Hippocampal formation (tissue), 2 donors: ENCODE measurements around the gene CD46.

Experiments
- DNase-seq, 2 donors: peaks; one replicate each; lab custom pipeline; 2025; lab: John Stamatoyannopoulos, UW

CD46 gene

DNA sequence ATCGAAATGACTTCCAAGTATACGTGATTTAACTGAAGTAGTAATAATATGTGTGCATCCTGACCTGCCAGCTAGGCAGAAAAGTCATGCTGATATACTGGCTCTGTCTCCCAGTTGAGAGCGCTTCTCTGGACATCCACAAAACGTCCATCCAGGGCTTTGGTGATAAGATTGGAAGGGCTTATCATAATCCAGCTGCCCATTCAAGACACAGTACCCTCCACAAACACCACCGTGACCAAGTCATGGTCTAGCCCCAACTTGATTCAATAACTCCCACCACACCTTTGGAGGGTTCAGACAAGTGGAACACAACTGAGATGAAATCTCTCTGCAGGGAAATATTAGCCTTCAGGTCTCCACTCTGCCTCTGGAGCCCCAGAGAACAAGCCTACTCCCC, 76.2 kb downstream of the CD46 start:
- DNase-seq, result no peak

DNA sequence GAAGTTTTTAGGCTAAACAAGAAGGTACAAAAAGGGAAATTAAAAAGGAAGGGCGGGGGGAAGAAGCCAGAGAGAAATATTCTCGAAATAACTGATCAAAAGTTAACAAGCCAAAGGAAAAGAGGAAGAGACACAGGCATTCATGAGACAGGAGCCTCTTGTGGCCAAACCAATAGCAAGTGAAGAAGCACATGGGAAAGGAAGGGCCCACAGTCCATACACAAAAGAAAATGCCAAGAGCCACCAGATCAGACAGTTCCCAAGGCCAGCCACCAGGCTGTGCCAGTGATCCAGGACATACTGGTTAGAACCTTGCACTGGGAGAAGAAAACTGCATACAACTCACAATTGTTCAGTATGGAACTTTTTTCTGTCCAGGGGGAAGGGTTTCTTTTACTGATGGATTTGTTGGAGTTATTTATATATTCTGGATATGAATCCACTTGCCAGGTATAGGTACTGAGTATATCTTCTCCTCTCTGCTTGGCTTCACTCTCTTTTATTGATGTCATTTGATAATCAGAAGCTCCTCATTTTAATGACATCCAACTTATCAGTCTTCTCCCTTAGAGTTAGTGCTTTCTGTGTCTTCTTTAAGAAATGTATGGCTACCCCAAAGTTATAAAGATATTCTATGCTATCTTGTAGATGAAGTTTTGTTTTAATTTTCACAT, 76.8 kb downstream of the CD46 start:
- peak; percentile 79 to 82 for DNase-seq

DNA sequence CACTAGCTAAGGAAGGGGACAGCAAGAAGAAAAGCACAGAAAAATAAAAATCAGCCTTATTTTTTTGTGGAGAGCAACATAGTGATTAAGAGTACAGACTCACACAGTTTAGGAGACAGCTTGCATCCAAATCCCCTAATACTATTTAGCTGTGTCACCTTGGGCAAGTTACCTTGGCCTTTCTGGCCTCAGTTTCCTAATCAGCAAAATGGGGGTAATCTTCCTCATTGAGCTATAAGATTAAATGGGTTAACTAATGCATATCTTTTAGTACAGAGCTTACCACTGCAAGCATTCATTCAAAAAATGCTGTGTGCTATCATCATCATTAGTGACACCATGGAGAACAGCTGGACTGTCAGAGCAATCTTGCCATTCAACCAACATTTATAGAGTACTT, 77.7 kb downstream of the CD46 start:
- no peak for DNase-seq

DNA sequence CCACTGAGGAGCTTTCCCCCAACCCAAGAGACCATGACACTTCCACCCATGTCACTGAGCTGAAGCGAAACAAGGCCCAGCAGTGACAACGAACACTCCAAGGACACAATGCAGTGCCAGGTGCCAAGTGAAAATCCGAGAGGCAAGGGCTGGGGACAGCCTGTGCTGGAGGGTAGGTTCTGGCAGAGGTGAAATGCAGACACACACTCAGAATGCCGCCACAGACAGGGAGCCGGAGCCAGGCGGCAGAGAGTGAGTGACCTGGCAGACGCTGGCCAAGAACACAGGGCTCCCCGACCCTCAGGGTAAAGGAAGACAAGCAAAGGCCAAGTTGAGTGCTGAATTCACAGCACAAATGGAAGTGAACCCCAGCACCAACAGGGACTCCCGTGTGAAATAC, 78.9 kb downstream of the CD46 start:
- no peak for DNase-seq

DNA sequence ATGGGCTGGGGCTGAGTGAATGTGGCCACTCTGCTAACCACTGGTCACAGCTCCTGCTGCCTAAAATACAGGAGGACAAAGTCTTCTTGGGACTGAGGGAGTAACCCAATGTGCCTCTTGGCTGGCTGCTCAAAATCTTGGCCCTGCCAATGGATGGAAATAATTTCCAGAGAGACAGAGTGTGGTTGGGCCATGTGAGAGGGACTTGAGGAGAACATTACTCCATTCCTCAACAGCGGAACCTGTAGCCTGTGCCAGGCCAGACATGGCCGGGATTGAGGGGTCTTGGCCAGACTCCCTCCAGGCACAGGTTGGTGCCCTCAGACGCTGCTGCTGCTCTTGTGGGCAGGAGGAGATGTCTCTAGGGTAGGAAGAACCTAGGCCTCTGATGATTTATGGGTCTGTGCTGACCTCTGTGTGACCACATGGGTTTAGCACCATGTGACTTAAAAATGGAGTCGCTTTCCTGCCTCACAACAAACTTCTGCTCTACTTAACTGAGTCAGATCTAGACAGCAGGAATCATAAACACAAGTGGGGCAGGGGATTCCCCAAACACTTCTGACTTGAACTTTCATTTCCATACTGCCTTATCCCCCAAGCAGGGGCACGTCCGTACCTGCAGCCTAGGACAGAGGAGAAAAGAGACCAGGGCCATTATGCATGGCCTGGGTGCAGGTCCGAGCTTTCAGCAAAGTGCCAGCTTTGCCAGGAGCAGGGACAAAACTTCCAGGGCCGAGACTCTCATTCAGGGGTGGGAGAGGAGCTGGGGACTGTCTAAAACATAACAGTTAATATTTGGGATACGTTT, 79.9 kb downstream of the CD46 start:
- no peak for DNase-seq

DNA sequence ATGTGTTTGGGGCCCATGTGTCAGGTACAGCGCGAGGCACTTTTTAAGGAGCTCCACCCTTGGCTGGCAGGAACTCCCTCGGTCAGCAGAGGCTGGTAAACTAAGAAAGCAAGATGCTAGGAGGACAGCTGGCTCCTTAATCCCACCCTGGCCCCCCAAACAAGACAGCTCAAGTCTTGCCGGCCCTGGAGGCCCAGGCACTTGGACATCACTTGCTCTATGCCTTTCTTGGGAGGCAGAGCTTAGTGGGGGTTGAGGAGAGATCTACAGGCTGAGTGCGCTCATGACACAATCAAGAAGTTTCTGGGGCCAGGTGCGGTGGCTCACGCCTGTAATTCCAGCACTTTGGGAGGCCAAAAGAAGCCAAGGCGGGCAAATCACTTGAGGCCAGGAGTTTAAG, 80.9 kb downstream of the CD46 start:
- DNase-seq, result no peak

DNA sequence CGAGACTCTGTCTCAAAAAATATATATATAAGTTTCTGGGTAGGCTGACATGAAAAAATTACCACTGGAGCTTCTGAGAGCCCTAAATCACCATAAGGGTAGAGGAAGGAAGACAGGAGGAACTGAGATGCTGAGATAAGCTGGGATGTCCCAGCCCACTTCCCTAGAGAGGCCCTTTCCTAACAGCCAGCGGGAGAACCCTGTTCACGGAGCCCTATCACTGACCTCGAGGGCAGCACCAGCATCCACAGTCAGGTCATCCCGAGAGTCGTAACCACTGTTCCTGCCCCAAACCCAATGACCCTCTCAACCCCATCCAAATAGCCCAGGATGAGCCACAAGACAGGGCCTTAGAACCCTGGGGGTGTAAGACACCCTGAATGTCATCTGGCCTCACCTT, 81.5 kb downstream of the CD46 start:
- DNase-seq, result no peak

DNA sequence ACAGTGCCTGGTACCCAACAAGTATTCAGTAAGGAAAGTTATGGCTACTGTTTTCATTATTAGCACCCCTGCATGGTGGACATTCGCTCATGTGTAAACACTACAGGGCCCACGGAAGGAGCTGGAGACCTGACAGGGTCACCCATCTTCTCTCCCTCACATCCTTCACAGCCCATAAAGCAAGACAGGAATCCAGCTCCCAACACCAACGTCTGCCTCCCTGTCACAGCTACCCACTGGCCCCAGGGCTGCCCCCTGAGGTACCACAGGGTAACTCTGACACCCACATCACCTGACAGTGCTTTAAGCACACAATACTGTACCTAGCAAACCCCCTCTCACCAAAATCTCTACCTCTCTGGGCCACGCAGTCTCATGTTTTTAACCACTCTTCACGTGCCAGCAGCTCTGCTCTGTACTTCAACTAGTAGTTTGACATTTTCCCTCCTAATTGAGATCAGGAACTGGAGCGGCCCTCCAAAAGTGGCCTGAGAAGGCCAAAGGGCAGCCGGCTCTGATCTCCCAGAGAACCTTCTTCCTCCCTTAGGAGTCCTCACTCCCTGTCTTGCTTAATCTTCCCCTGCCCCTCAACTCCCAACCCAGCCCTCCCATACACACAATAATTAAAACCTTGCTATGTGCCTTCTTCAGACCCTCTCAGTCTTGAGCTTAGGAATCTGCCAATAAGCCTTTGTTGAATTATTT, 82.3 kb downstream of the CD46 start:
- no peak for DNase-seq

DNA sequence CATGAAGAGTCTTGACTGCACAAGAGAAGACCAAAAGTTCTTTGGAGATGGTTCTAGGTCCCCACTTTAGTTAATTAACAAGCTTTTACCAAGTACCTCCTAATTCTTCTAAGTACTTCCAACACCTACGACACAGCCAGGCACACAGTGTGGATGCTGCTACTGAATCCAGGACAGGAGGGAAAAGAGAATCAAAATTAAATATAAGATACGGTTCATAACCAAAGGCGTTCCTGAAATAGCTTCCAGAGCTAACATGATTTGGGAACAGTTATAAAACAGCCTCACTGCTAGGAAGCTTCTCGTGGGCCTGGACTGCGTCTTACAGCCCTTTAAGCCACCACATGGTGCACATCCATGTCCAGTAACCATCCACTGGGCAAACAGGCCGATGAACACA, 84.1 kb downstream of the CD46 start:
- no peak for DNase-seq

DNA sequence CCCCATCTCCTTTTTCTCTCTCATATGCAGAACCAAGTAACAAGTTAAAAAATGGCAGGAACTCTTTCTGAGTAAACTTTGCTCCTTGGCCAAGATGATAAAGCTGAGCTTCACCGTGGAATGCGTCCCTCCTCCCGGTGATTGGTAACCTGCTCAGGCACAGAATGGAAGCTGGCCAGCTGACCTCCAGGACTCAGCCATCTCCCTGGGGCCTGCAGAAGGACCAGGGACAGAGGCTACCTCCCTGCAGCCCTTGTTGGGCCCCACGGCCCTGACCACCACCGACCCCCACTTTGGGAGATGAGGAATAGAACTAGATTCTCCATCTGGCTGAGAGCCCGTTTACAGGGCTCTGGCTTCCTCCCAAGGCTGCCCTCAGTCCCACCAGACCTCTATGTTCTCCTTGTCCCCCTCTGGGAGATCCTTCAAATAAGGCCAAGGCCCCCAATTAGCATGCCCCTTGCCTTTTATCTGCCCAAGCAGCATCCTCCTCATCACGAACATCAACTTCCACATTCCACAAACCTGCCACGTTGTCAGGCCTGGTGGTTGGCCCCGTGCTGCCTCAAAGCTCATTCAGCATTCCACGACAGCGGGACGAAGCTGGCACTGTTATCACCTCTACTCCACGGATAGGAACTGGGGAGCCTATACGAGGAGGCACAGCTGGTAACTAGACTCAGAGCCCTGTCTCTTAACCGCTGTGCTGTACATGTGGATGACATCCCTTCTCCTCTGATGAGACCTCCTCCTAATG, 84.9 kb downstream of the CD46 start:
- no peak for DNase-seq

DNA sequence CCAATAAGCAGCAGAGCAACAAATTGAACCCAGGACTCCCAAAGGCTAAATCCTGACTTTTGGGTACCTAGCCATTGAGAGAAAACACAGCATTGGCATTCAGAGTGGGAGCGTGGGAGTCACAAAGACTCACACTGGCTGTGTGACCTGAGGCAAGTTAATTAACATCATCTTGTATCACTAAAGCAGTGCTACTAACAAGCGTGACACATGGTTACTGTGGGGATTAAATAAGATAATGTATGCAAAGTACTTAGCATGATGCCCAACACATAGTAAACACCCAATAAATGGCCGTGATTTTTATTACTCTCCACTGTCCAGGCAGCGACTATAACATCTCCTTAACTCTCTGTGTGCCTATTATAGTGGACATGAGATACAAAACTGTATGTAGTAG, 85.8 kb downstream of the CD46 start:
- DNase-seq, result no peak

DNA sequence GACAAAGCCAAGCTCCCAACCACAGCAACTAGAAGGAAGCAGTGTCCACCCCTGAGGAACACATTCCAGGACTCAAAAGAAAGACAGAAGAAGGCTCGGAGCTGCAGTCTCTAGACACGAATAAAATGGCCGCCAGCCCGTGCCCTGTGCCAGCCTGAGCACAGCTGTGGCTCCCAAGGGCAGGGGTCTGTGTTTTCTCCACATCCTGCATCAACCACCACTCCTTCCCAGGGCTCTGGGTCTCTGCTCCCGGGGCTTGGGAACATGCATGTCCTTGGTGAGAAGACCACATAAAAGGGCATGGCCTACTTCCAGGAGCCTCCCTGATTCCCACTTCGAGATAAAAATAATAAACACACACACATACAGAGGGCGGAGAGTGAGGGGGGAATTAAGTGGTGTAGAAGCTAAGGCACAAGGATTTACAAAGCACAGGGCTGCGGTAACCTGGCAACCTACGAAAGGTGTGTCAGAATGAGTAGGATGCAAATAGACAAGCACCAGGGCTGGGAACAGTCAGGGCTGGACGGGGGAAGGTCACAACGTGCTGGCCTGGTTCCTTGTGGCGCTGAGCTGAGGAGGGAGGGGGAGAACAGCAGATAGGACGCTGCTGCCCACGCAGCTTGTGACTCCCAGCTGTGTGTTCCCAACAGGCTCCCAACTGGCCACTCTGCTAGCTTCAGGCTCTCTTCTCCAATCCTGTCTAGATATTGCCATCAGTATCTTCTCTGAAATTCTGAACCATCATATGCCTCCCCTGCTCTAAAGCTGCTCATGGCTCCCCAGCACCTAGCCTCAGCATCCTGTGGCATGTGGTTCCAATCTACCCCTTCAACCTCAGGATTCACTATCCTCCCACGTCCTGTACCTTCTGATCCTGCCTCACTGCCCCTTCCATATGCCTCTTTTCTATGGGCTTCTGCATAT, 86.6 kb downstream of the CD46 start:
- DNase-seq, result peak in 1 of 2 donors; percentile 40

DNA sequence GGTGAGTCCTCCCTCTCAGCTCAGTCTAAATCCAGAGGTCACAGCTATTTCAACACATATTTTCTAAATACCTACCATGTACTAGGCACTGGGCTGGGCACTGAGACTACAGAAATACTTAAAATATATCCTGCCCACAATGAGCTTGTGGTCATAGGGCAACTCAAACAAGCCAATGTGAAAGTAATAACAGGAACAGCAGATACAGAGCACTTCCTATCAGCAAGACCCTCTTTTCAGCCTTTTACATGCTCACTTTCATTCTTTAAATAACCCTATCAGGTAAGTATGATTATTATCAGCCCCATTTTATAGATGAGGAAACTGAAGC, 87.2 kb downstream of the CD46 start:
- DNase-seq, result no peak

DNA sequence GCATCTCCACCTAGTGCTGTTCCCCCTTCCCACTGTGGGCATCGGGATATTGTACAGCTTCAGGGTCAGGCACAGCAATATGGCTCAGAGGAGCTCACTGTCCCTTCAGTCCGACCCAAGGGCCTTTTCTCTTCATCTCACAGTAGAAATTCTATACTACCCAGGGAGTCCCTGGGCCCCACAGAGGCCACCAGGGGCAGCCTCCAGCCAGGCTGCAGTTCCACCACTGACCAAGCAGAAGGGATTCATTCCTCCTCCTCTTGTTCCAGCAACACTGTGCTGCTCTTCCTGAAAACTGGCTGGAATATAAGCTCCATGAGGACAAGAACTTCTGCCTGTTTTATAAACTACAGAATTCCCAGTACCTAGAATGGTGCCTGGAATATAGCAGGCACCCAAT, 88.5 kb downstream of the CD46 start:
- no peak for DNase-seq

DNA sequence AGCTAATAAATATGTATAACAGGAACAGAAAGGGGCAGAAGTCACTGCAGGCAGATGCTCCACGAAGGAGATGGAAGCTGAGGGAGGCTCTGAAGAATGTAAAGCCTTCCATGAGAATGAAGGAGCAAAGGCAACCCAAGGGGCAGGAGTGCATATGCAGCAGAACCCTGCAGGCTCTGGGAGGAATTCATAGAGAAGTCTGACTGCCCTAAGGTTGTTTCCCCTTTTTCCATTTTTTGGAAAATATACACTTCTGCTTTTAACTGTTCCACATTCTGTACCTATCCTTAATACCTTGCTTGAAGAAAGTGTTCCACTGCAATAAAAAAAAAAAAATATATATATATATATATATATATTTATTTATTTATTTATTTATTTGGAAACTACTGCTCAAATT, 89.4 kb downstream of the CD46 start:
- no peak for DNase-seq

DNA sequence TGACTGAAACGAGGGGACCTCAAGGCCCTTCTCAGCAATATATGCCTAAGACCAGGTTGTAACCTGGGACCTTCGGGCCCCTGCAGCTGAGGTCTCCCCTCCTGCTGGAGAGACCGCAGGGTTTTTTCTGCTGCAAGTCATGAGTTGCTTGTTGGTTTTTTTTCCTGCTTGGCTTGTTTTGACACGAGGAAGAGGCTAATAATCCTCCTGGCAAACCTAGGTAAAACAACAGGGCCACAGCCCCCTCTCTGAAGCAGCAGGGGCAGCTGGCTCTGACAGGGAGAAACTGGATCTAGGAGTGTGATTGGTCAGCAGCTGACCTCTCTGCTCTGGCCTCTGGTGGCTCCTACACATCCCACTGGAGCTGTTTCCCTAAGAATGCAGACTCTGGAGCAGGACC, 90.0 kb downstream of the CD46 start:
- no peak for DNase-seq

DNA sequence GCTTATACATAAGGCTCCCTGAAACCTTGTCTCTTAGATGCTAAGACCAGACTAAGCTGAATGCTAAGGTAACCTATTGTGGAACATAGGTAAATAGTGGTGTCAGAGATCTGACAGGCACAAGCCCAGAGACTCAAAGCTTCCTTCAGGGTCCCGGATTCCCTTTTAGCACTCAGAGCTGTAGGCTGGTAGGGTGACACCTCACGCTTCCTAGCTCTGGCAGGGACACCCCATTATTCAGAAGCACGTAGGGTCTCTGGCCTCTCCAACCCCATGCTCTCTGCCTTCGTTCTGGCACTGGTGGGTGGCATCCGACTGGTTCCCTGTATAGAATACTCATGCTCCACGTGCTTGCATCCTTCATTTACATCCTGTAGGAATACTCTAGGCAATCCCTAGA, 90.7 kb downstream of the CD46 start:
- DNase-seq, result no peak

DNA sequence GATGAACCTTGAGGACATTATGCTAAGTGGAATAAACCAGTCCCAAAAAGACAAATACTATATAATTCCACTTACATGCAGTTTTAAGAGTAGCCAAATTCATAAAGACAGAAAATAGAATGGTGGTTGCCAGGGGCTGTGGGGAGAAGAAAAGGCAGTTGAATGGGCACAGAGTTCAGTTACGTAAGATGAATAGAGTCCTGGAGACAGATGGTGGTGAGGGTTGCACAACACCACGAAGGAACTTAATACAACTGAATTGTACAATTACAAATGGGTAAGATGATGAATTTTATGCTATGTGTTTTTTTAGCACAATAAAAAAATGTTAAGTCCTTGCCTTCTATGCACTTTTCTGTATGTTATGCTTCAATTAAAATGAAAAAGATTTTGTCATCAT, 92.5 kb downstream of the CD46 start:
- DNase-seq, result peak in 1 of 2 donors; percentile 21
